ENCODE measurements around the gene FGGY. TPM values are rescaled to one million over a fixed set of nuclear protein-coding genes. Genes with fewer than 3 reads are reported as not detected.

Gene FGGY
- total and polyA plus RNA-seq, 4 donors: 16.0 to 67.0 (median 43.4) TPM

- Histone ChIP-seq H3K4me1 (ENCODE audit: control insufficient read depth in 4 of 4, insufficient read depth in 4 of 4, low read length in 3 of 4) (peaks cover 6 to 37% (median 24%) of the 10 kb centered on the region in 4 donors), H3K9ac (ENCODE audit: low read depth in 1 of 2, low read length in 2 of 2) (no peak overlapping the region), H3K4me3 (ENCODE audit: low read depth in 1 of 3, low read length in 3 of 3) (no peak overlapping the region), H3K36me3 (ENCODE audit: control insufficient read depth in 4 of 4, insufficient read depth in 3 of 4, low read depth in 1 of 4, low read length in 3 of 4) (peaks cover 0 to 2% (median 0%) of the 10 kb centered on the region in 4 donors), H3K27me3 (ENCODE audit: control insufficient read depth in 4 of 4, insufficient read depth in 4 of 4, low read length in 3 of 4) (no peaks in the 10 kb centered on the region), H3K9me3 (ENCODE audit: control insufficient read depth in 4 of 4, low read length in 3 of 4) (no peaks in the 10 kb centered on the region), H3K27ac (ENCODE audit: low read depth in 1 of 2, low read length in 2 of 2) (peak overlapping the region in 1 of 2 donors; percentile 18)
- no peak for DNase-seq (ENCODE audit: low spot score)
- TF ChIP-seq REST (IDR thresholded peaks at IDR 0.05): no peak
- TF ChIP-seq HNF4G (IDR thresholded peaks at IDR 0.05): no peak
- no peak for TF ChIP-seq RAD21 (IDR thresholded peaks at IDR 0.05)
- TF ChIP-seq MAX (IDR thresholded peaks at IDR 0.05): no peak
- no peak for TF ChIP-seq FOXA2 (IDR thresholded peaks at IDR 0.05)
- TF ChIP-seq RXRA (IDR thresholded peaks at IDR 0.05): no peak
- WGBS: 79% methylated on average over 7 of the region's 7 CpGs
These were observed 94.6 kb downstream of the FGGY start for GRCh38 chr1:59391212-59392179.

GRCh38 chr1:59393211-59394180, 96.6 kb downstream of the FGGY start:
- H3K4me1 ChIP-seq (ENCODE audit: control insufficient read depth in 4 of 4, insufficient read depth in 4 of 4, low read length in 3 of 4): peaks cover 6 to 39% (median 26%) of the 10 kb centered on the region in 4 donors
- WGBS: 49% methylated on average over 7 of the region's 7 CpGs
- no peak overlapping the region for H3K4me3 ChIP-seq (ENCODE audit: low read depth in 1 of 3, low read length in 3 of 3)
- no peaks in the 10 kb centered on the region for H3K27me3 ChIP-seq (ENCODE audit: control insufficient read depth in 4 of 4, insufficient read depth in 4 of 4, low read length in 3 of 4)
- no peaks in the 10 kb centered on the region for H3K9me3 ChIP-seq (ENCODE audit: control insufficient read depth in 4 of 4, low read length in 3 of 4)
- no peak for DNase-seq (ENCODE audit: low spot score)
- H3K36me3 ChIP-seq (ENCODE audit: control insufficient read depth in 4 of 4, insufficient read depth in 3 of 4, low read depth in 1 of 4, low read length in 3 of 4): no peaks in the 10 kb centered on the region
- peak overlapping the region; percentile 82 to 94 for H3K27ac ChIP-seq (ENCODE audit: low read depth in 1 of 2, low read length in 2 of 2)
- peak overlapping the region in 1 of 2 donors; percentile 52 for H3K9ac ChIP-seq (ENCODE audit: low read depth in 1 of 2, low read length in 2 of 2)
- peak; percentile 61 for TF ChIP-seq MAX (IDR thresholded peaks at IDR 0.05)
- TF ChIP-seq JUND (IDR thresholded peaks at IDR 0.05): peak; percentile 66 to 88
- peak; percentile 40 for TF ChIP-seq ATF3 (IDR thresholded peaks at IDR 0.05)
- TF ChIP-seq TAF1 (conservative IDR thresholded peaks at IDR 0.05): no peak
- TF ChIP-seq RXRA (IDR thresholded peaks at IDR 0.05): peak; percentile 57 to 65
- TF ChIP-seq CTCF (IDR thresholded peaks at IDR 0.05; ENCODE audit: low read depth, low read length, missing input control): no peak
- peak; percentile 80 for TF ChIP-seq NR2F2 (IDR thresholded peaks at IDR 0.05)
- no peak for TF ChIP-seq FOXA2 (IDR thresholded peaks at IDR 0.05)
- TF ChIP-seq REST (IDR thresholded peaks at IDR 0.05): peak; percentile 7
- TF ChIP-seq GABPA (IDR thresholded peaks at IDR 0.05 in 1 of 2, conservative IDR thresholded peaks at IDR 0.05 in 1 of 2): no peak
- TF ChIP-seq ZBTB33 (IDR thresholded peaks at IDR 0.05): no peak
- no peak for TF ChIP-seq FOXA1 (IDR thresholded peaks at IDR 0.05)
- peak; percentile 67 for TF ChIP-seq YY1 (IDR thresholded peaks at IDR 0.05)
- peak; percentile 53 to 58 for TF ChIP-seq RAD21 (IDR thresholded peaks at IDR 0.05)

Measured in liver (tissue), 9 donors.